Natural killer cell (primary cell): ENCODE results near the gene VKORC1. TPM values are rescaled to one million over a fixed set of nuclear protein-coding genes. Genes with fewer than 3 reads are reported as not detected.

Experiments used
- ATAC-seq, 3 donors: fragments of 150-1000 bp in 2 of 3; fragments of 200-7000 bp in 1 of 3; cut with Tn5 transposase; 1 replicate in 1 of 3; 2 replicates in 2 of 3; pipeline ENCODE4 v1.10.0; 2021; ENCODE audit warnings: mild to moderate bottlenecking in 2 of 3, moderate library complexity in 2 of 3
- DNase-seq, 2 donors: peaks; one replicate each; pipeline versions ENCODE4 v3.0.0 to v3.0.0-alpha.2; 2013 to 2021; ENCODE audit warnings: mixed read lengths in 1 of 2
- H3K27ac ChIP-seq: one replicate; pipeline ENCODE4 v1.5.1; 2013; ENCODE audit warnings: mild to moderate bottlenecking, low read length
- H3K27me3 ChIP-seq: one replicate; pipeline ENCODE4 v1.6.1; 2013; ENCODE audit warnings: low read length; ENCODE audit not compliant: control insufficient read depth, insufficient read depth
- H3K36me3 ChIP-seq: one replicate; pipeline ENCODE4 v1.6.1; 2013; ENCODE audit warnings: low read length; ENCODE audit not compliant: control insufficient read depth, insufficient read depth
- H3K4me1 ChIP-seq: one replicate; pipeline ENCODE4 v1.6.1; 2013; ENCODE audit warnings: low read length; ENCODE audit not compliant: control insufficient read depth, insufficient read depth
- H3K4me3 ChIP-seq: one replicate; pipeline ENCODE4 v1.5.1; 2013; ENCODE audit warnings: low read length
- H3K9me3 ChIP-seq: one replicate; pipeline ENCODE4 v1.6.1; 2013; ENCODE audit warnings: low read length; ENCODE audit not compliant: control insufficient read depth, insufficient read depth
- H3K27ac Mint-ChIP-seq, 2 donors: one replicate each; pipeline ENCODE4 v1.8.0; 2022; ENCODE audit warnings: mild to moderate bottlenecking in 2 of 2, mixed read lengths in 2 of 2, moderate library complexity in 1 of 2
- H3K27me3 Mint-ChIP-seq, 2 donors: one replicate each; pipeline ENCODE4 v1.8.0; 2022; ENCODE audit warnings: low read depth in 2 of 2, mixed read lengths in 2 of 2
- H3K36me3 Mint-ChIP-seq: one replicate; pipeline ENCODE4 v1.8.0; 2022; ENCODE audit warnings: mixed read lengths
- H3K4me1 Mint-ChIP-seq, 2 donors: one replicate each; pipeline ENCODE4 v1.8.0; 2022; ENCODE audit warnings: mixed read lengths in 2 of 2
- H3K4me3 Mint-ChIP-seq: one replicate; pipeline ENCODE4 v1.8.0; 2022; ENCODE audit warnings: mild to moderate bottlenecking, moderate library complexity, mixed read lengths
- H3K9me3 Mint-ChIP-seq, 2 donors: one replicate each; pipeline ENCODE4 v1.8.0; 2022; ENCODE audit warnings: mixed read lengths in 2 of 2
- CTCF ChIP-seq: fragments of 200-600 bp; IDR thresholded peaks from one replicate; pipeline ENCODE4 v1.8.0; 2022; ENCODE audit warnings: antibody characterized with exemption
- WGBS: methylation state at CpG from one replicate; pipeline ENCODE4 v1.1.7; 2013; ENCODE audit warnings: missing lambda C conversion rate; ENCODE audit not compliant: insufficient coverage; 5-methylcytosine and 5-hydroxymethylcytosine counted together
- intact Hi-C: fragments of 100-400 bp; cut with micrococcal nuclease; formaldehyde crosslinking; loops from one replicate; pipeline ENCODE4 v1.14.2; 2022
- total RNA-seq, 4 donors: library from RNA; stranded (reverse); fragments of 120-200 nt in 1 of 4; gene quantifications; one replicate each; pipeline versions ENCODE4 v1.2.3 to v1.2.4, GENCODE V29; 2013 to 2022

VKORC1 gene
- total RNA-seq, 3 donors from 2014 or later (not counting 1 experiment from before 2014, with no cell fraction given) = 35.9 to 42.1 (median 41.8) TPM

GRCh38 chr16:31133046-31133501, 38.5 kb upstream of the VKORC1 start:
- Histone ChIP-seq H3K4me3 (no peak overlapping the region), H3K4me1 (peaks cover 34% of the 10 kb centered on the region), H3K27ac (no peak overlapping the region), H3K36me3 (peaks cover 36% of the 10 kb centered on the region), H3K9me3 (no peaks in the 10 kb centered on the region), H3K27me3 (no peaks in the 10 kb centered on the region)
- WGBS = 95% methylated on average over 6 of the region's 6 CpGs
- no peaks in the 10 kb centered on the region for H3K9me3 Mint-ChIP-seq
- DNase-seq = no peak
- no peak overlapping the region for H3K4me3 Mint-ChIP-seq
- no peaks in the 10 kb centered on the region for H3K36me3 Mint-ChIP-seq
- TF ChIP-seq CTCF = no peak
- H3K4me1 Mint-ChIP-seq = no peaks in the 10 kb centered on the region
- H3K27ac Mint-ChIP-seq = peak overlapping the region in 1 of 2 donors; percentile 28
- H3K27me3 Mint-ChIP-seq = no peaks in the 10 kb centered on the region
- ATAC-seq = no peak
- intact Hi-C loops = no loop called here

- intact Hi-C loops = no loop called here
- H3K4me3 ChIP-seq = no peak overlapping the region
- H3K4me3 Mint-ChIP-seq = no peak overlapping the region
- H3K36me3 Mint-ChIP-seq = no peaks in the 10 kb centered on the region
- no peak overlapping the region for H3K27ac ChIP-seq
- no peaks in the 10 kb centered on the region for H3K27me3 ChIP-seq
- no peaks in the 10 kb centered on the region for H3K4me1 Mint-ChIP-seq
- TF ChIP-seq CTCF = no peak
- H3K27ac Mint-ChIP-seq = no peak overlapping the region
- peaks cover 41% of the 10 kb centered on the region for H3K36me3 ChIP-seq
- 94% methylated on average over 20 of the region's 20 CpGs for WGBS
- H3K4me1 ChIP-seq = peaks cover 40% of the 10 kb centered on the region
- no peaks in the 10 kb centered on the region for H3K9me3 ChIP-seq
- H3K9me3 Mint-ChIP-seq = no peaks in the 10 kb centered on the region
- H3K27me3 Mint-ChIP-seq = no peaks in the 10 kb centered on the region
- no peak for ATAC-seq
- no peak for DNase-seq
Measured at GRCh38 chr16:31132303-31132979, 37.8 kb upstream of the VKORC1 start.

- H3K4me1 ChIP-seq = peaks cover 46% of the 10 kb centered on the region
- intact Hi-C loops = no loop called here
- Mint-ChIP-seq H3K4me1 (no peaks in the 10 kb centered on the region), H3K36me3 (no peaks in the 10 kb centered on the region), H3K9me3 (no peaks in the 10 kb centered on the region), H3K4me3 (no peak overlapping the region), H3K27ac (no peak overlapping the region), H3K27me3 (no peaks in the 10 kb centered on the region)
- H3K27ac ChIP-seq = no peak overlapping the region
- TF ChIP-seq CTCF = no peak
- WGBS = 92% methylated on average over 5 of the region's 5 CpGs
- ATAC-seq (no peak), DNase-seq (no peak)
- no peak overlapping the region for H3K4me3 ChIP-seq
- no peaks in the 10 kb centered on the region for H3K9me3 ChIP-seq
- H3K36me3 ChIP-seq = peaks cover 47% of the 10 kb centered on the region
- no peaks in the 10 kb centered on the region for H3K27me3 ChIP-seq
Measured at GRCh38 chr16:31131841-31132271, 37.3 kb upstream of the VKORC1 start.

- peaks cover 48% of the 10 kb centered on the region for H3K36me3 ChIP-seq
- WGBS = 96% methylated on average over 11 of the region's 11 CpGs
- H3K36me3 Mint-ChIP-seq = no peaks in the 10 kb centered on the region
Measured at GRCh38 chr16:31131416-31131815, 36.8 kb upstream of the VKORC1 start.

More at GRCh38 chr16:31131416-31131815, 36.8 kb upstream of the VKORC1 start:
- H3K9me3 Mint-ChIP-seq = no peaks in the 10 kb centered on the region
- no peaks in the 10 kb centered on the region for H3K4me1 Mint-ChIP-seq
- no peaks in the 10 kb centered on the region for H3K27me3 Mint-ChIP-seq
- no peak for DNase-seq
- TF ChIP-seq CTCF = no peak
- no peak overlapping the region for H3K4me3 Mint-ChIP-seq
- ATAC-seq = no peak
- Histone ChIP-seq H3K9me3 (no peaks in the 10 kb centered on the region), H3K27me3 (no peaks in the 10 kb centered on the region), H3K4me3 (no peak overlapping the region), H3K27ac (no peak overlapping the region), H3K4me1 (peaks cover 46% of the 10 kb centered on the region)
- no peak overlapping the region for H3K27ac Mint-ChIP-seq
- intact Hi-C loops = no loop called here
